H1 (cell line): Measurements from ENCODE around the gene SPACA7. TPM values are rescaled to one million over a fixed set of nuclear protein-coding genes. Genes with fewer than 3 reads are reported as not detected.
"Not testable (repeated sequence)": the region's sequence is repeated elsewhere in the genome, so short reads cannot be mapped to it uniquely, and the experiment has no call there.

Experiments
- CTCF ChIA-PET: fragments of 300-600 bp; sonication (Branson Sonifier 250); formaldehyde crosslinking; loops from one replicate; lab custom pipeline; 2021; ENCODE audit not compliant: partially characterized antibody; lab: Charles Lee
- POLR2A ChIA-PET: fragments of 300-600 bp; sonication (Branson Sonifier 250); formaldehyde crosslinking; loops from one replicate; lab custom pipeline; 2021; ENCODE audit warnings: inconsistent platforms; ENCODE audit not compliant: partially characterized antibody; lab: Charles Lee
- DNase-seq, 2 experiments: peaks; one replicate each; pipeline versions ENCODE4 v3.0.0 to v3.0.0-alpha.2; 2010 to 2022; ENCODE audit warnings: low spot score in 2 of 2, low read depth in 1 of 2, mixed read lengths in 1 of 2
- FAIRE-seq: peaks from 2 replicates; lab custom pipeline; 2011; peaks lifted over from hg19 to GRCh38; lab: Jason Lieb, UNC
- H2AFZ ChIP-seq: 2 replicates; pipeline ENCODE4 v1.8.1; 2012; ENCODE audit warnings: low read length, inconsistent platforms
- H2AK5ac ChIP-seq: 2 replicates; pipeline ENCODE4 v1.6.1; 2013; ENCODE audit warnings: low read depth, low read length
- H2BK120ac ChIP-seq: replicated peaks from 2 replicates; pipeline ENCODE3; 2013; ENCODE audit warnings: low read depth, low read length, inconsistent platforms
- H2BK12ac ChIP-seq: 2 replicates; pipeline ENCODE4 v1.6.1; 2013; ENCODE audit warnings: low read depth, low read length
- H2BK15ac ChIP-seq: 2 replicates; pipeline ENCODE4 v1.6.1; 2013; ENCODE audit warnings: low read length
- H2BK20ac ChIP-seq: 2 replicates; pipeline ENCODE4 v1.6.1; 2013; ENCODE audit warnings: low read length
- H2BK5ac ChIP-seq: 2 replicates; pipeline ENCODE4 v1.6.1; 2013; ENCODE audit warnings: low read depth, low read length
- H3K14ac ChIP-seq: 2 replicates; pipeline ENCODE4 v1.6.1; 2013; ENCODE audit warnings: inconsistent platforms; ENCODE audit not compliant: insufficient read length
- H3K18ac ChIP-seq: 2 replicates; pipeline ENCODE4 v1.6.1; 2013; ENCODE audit warnings: low read length; ENCODE audit errors: extremely low read depth
- H3K23ac ChIP-seq: 2 replicates; pipeline ENCODE4 v1.6.1; 2013; ENCODE audit warnings: inconsistent platforms; ENCODE audit not compliant: insufficient read length
- H3K23me2 ChIP-seq: 2 replicates; pipeline ENCODE4 v1.6.1; 2013; ENCODE audit warnings: low read depth, low read length
- H3K27ac ChIP-seq: 2 replicates; pipeline ENCODE4 v1.6.1; 2011; ENCODE audit warnings: low read depth, low read length, inconsistent platforms
- H3K27me3 ChIP-seq, 4 experiments: replicated peaks in 1 of 4; 1 replicate in 1 of 4; 2 replicates in 3 of 4; pipeline versions ENCODE4 v1.6.1 to v1.8.1; 2011 to 2013; ENCODE audit warnings: low read length in 3 of 4, mild to moderate bottlenecking in 3 of 4, inconsistent platforms in 2 of 4, mixed read lengths in 2 of 4, moderate library complexity in 1 of 4; ENCODE audit not compliant: control insufficient read depth in 3 of 4, insufficient read depth in 3 of 4; ENCODE audit errors: extremely low read depth in 1 of 4
- H3K36me3 ChIP-seq, 4 experiments: 2 replicates each; pipeline versions ENCODE4 v1.6.1 to v1.8.1; 2011 to 2013; ENCODE audit warnings: mild to moderate bottlenecking in 4 of 4, low read length in 3 of 4, moderate library complexity in 2 of 4, control low read depth in 1 of 4, inconsistent platforms in 1 of 4; ENCODE audit not compliant: insufficient read depth in 4 of 4, control insufficient read depth in 2 of 4
- H3K4ac ChIP-seq: replicated peaks from 2 replicates; pipeline ENCODE3; 2013; ENCODE audit warnings: low read length, low read depth, mixed read lengths, inconsistent platforms; ENCODE audit not compliant: insufficient read length
- H3K4me1 ChIP-seq, 4 experiments: replicated peaks in 1 of 4; 1 replicate in 1 of 4; 2 replicates in 3 of 4; pipeline versions ENCODE4 v1.6.1 to v1.8.1; 2011 to 2013; ENCODE audit warnings: low read length in 3 of 4, inconsistent platforms in 2 of 4, mixed read lengths in 1 of 4; ENCODE audit not compliant: insufficient read depth in 4 of 4, control insufficient read depth in 3 of 4
- H3K4me2 ChIP-seq, 2 experiments: 2 replicates each; pipeline versions ENCODE4 v1.6.1 to v1.8.1; 2011 to 2013; ENCODE audit warnings: low read depth in 2 of 2, low read length in 2 of 2, control low read depth in 1 of 2, inconsistent platforms in 1 of 2, mild to moderate bottlenecking in 1 of 2; ENCODE audit not compliant: insufficient read depth in 1 of 2
- H3K4me3 ChIP-seq, 4 experiments: fragments of 200-600, 300-600 bp in 1 of 4; sonication (generic), shearing (Covaris generic), sonication (Bioruptor Twin) in 1 of 4; 2 replicates each; pipeline versions ENCODE4 v1.5.1 to v1.8.1; 2011 to 2016; ENCODE audit warnings: low read length in 4 of 4, low read depth in 3 of 4, control low read depth in 2 of 4, inconsistent platforms in 2 of 4, mild to moderate bottlenecking in 2 of 4, mixed read lengths in 1 of 4, moderate library complexity in 1 of 4; ENCODE audit not compliant: insufficient read depth in 2 of 4; ENCODE audit errors: extremely low read depth in 1 of 4
- H3K56ac ChIP-seq: replicated peaks from 2 replicates; pipeline ENCODE3; 2013; ENCODE audit warnings: low read depth, mild to moderate bottlenecking, mixed read lengths, low read length, inconsistent platforms; ENCODE audit not compliant: insufficient read length
- H3K79me1 ChIP-seq: 2 replicates; pipeline ENCODE4 v1.6.1; 2013; ENCODE audit warnings: low read depth, low read length, control low read depth
- H3K79me2 ChIP-seq, 2 experiments: 2 replicates each; pipeline versions ENCODE4 v1.6.1 to v1.8.1; 2012 to 2013; ENCODE audit warnings: low read length in 2 of 2, mild to moderate bottlenecking in 2 of 2, inconsistent platforms in 1 of 2; ENCODE audit not compliant: insufficient read depth in 2 of 2, control insufficient read depth in 1 of 2
- H3K9ac ChIP-seq, 4 experiments: replicated peaks in 1 of 4; 1 replicate in 1 of 4; 2 replicates in 3 of 4; pipeline versions ENCODE4 v1.6.1 to v1.8.1; 2011 to 2013; ENCODE audit warnings: low read depth in 3 of 4, low read length in 3 of 4, control low read depth in 2 of 4, mild to moderate bottlenecking in 2 of 4, moderate library complexity in 2 of 4, inconsistent platforms in 1 of 4; ENCODE audit errors: extremely low read depth in 1 of 4
- H3K9me3 ChIP-seq, 2 experiments: 2 replicates each; pipeline versions ENCODE4 v1.6.1 to v1.8.1; 2012 to 2013; ENCODE audit warnings: mild to moderate bottlenecking in 2 of 2, moderate library complexity in 2 of 2, control low read depth in 1 of 2, inconsistent platforms in 1 of 2, low read depth in 1 of 2, low read length in 1 of 2, mixed read lengths in 1 of 2; ENCODE audit not compliant: insufficient read depth in 2 of 2
- H4K20me1 ChIP-seq, 2 experiments: replicated peaks in 1 of 2; 2 replicates each; pipeline versions ENCODE3 to v1.8.1; 2011 to 2013; ENCODE audit warnings: inconsistent platforms in 2 of 2, low read length in 2 of 2, mild to moderate bottlenecking in 1 of 2; ENCODE audit not compliant: insufficient read depth in 2 of 2, control insufficient read depth in 1 of 2
- H4K5ac ChIP-seq: 2 replicates; pipeline ENCODE4 v1.6.1; 2013; ENCODE audit warnings: low read length, low read depth, mixed read lengths, inconsistent platforms; ENCODE audit not compliant: insufficient read length
- H4K8ac ChIP-seq: 2 replicates; pipeline ENCODE4 v1.8.0; 2013; ENCODE audit warnings: mild to moderate bottlenecking, moderate library complexity, low read length, inconsistent platforms; ENCODE audit not compliant: insufficient read depth; ENCODE audit errors: extremely low read depth
- H4K91ac ChIP-seq: replicated peaks from 2 replicates; pipeline ENCODE3; 2013; ENCODE audit warnings: low read length, mixed read lengths, inconsistent platforms; ENCODE audit not compliant: insufficient read length
- WGBS, 2 experiments: shearing (Covaris generic) in 1 of 2; methylation state at CpG; one replicate each; pipeline versions ENCODE4 v1.1.6 to v1.1.7; 2013 to 2015; ENCODE audit warnings: low lambda C conversion rate in 2 of 2, mixed read lengths in 2 of 2, inconsistent platforms in 1 of 2, low coverage in 1 of 2, missing lambda C conversion rate in 1 of 2; ENCODE audit not compliant: insufficient replicate concordance in 2 of 2, insufficient coverage in 1 of 2, insufficient read length in 1 of 2; ENCODE audit errors: extremely low coverage in 1 of 2, missing lambda C conversion rate in 1 of 2; 5-methylcytosine and 5-hydroxymethylcytosine counted together
- polyA plus RNA-seq, 7 experiments: library from polyadenylated mRNA; depleted of rRNA in 3 of 7; stranded (reverse) in 5 of 7; unstranded in 2 of 7; fragments of >200 nt in 5 of 7; fragments of 200-250 nt in 2 of 7; gene quantifications; 1 replicate in 5 of 7; 2 replicates in 1 of 7; 4 replicates in 1 of 7; pipeline versions ENCODE4 v1.2.1 to v1.2.3, GENCODE V29; 2011 to 2013; ENCODE audit warnings: missing spikeins in 2 of 7, mixed read lengths in 2 of 7
- total RNA-seq: library from RNA; stranded (reverse); fragmentation: NEBNext Ultra II Directional; extraction: Animal tissue kit (Norgen Biotek cat#: 25700); gene quantifications from 2 replicates; pipeline ENCODE4 v1.2.1, GENCODE V29; 2021

The SPACA7 gene
- total and polyA plus RNA-seq, 2 of the 8 experiments (the other 6 are each of a cell fraction or from before 2014, with no cell fraction given), result not detected

- H3K9me3 ChIP-seq, H2AFZ ChIP-seq, H2BK15ac ChIP-seq, H3K23ac ChIP-seq, DNase-seq, POLR2A ChIA-PET, H4K20me1 ChIP-seq, H3K9ac ChIP-seq, H2BK5ac ChIP-seq, H4K8ac ChIP-seq, H3K79me1 ChIP-seq, H2BK120ac ChIP-seq, H3K14ac ChIP-seq, H3K4ac ChIP-seq, H2BK12ac ChIP-seq, FAIRE-seq, H3K27me3 ChIP-seq, H3K36me3 ChIP-seq, H3K79me2 ChIP-seq, H3K23me2 ChIP-seq, H3K4me1 ChIP-seq, H2BK20ac ChIP-seq, H3K56ac ChIP-seq, H4K5ac ChIP-seq, H2AK5ac ChIP-seq, H3K18ac ChIP-seq, H3K27ac ChIP-seq, H4K91ac ChIP-seq, H3K4me2 ChIP-seq, H3K4me3 ChIP-seq: not testable (repeated sequence)
- WGBS, 2 experiments, result 89% methylated on average over 13 of the region's 16 CpGs; no CpG with 5 or more reads in 1 of the 2 experiments
- CTCF ChIA-PET, result interaction anchor here (0.9 kb wide), 1 partner anchor 49 kb away, joined by 3 read pairs; no protein-coding TSS in a partner anchor
Measured at GRCh38 chr13:112395022-112395421, 18.9 kb downstream of the SPACA7 start.

GRCh38 chr13:112395941-112396340 lies 19.8 kb downstream of the SPACA7 start:
- H3K23ac ChIP-seq, H4K20me1 ChIP-seq, H3K4me1 ChIP-seq, H2AK5ac ChIP-seq, H2AFZ ChIP-seq, H2BK120ac ChIP-seq, H2BK5ac ChIP-seq, H3K27me3 ChIP-seq, POLR2A ChIA-PET, H3K4ac ChIP-seq, H2BK12ac ChIP-seq, H3K56ac ChIP-seq, H3K36me3 ChIP-seq, DNase-seq, H3K79me1 ChIP-seq, H4K8ac ChIP-seq, H3K18ac ChIP-seq, H3K9me3 ChIP-seq, H3K14ac ChIP-seq, H3K79me2 ChIP-seq, H4K91ac ChIP-seq, FAIRE-seq, H3K4me2 ChIP-seq, H2BK15ac ChIP-seq, H2BK20ac ChIP-seq, H3K23me2 ChIP-seq, H3K27ac ChIP-seq, H3K4me3 ChIP-seq, H4K5ac ChIP-seq, H3K9ac ChIP-seq: not testable (repeated sequence)
- CTCF ChIA-PET, result interaction anchor here (0.9 kb wide), 1 partner anchor 48 kb away, joined by 3 read pairs; no protein-coding TSS in a partner anchor
- 78% methylated on average over 8 of the region's 13 CpGs; no CpG with 5 or more reads in 1 of the 2 experiments for WGBS, 2 experiments
